AG04450 (cell line): ENCODE measurements around the gene CNOT2. TPM values are rescaled to one million over a fixed set of nuclear protein-coding genes. Genes with fewer than 3 reads are reported as not detected.
A peak's percentile ranks its signal among the peaks of the same experiment; 100 is the strongest.

Experiments used
- CTCF ChIA-PET: fragments of 300-600, 350-600 bp; formaldehyde crosslinking; extraction: SDS; loops from one replicate; lab custom pipeline; 2022; ENCODE audit warnings: antibody characterized with exemption, inconsistent platforms; lab: Charles Lee
- POLR2A ChIA-PET: fragments of 350-600 bp; formaldehyde crosslinking; extraction: SDS; loops from one replicate; lab custom pipeline; 2021; ENCODE audit warnings: antibody characterized with exemption, inconsistent platforms; lab: Yijun Ruan, JAX
- DNase-seq: peaks from one replicate; pipeline ENCODE4 v3.0.0-alpha.2; 2011; ENCODE audit warnings: low read depth, low spot score
- H3K27ac ChIP-seq: one replicate; pipeline ENCODE4 v1.5.1; 2012; ENCODE audit warnings: low read depth, low read length, control low read depth
- H3K27me3 ChIP-seq: one replicate; pipeline ENCODE4 v1.6.0; 2012; ENCODE audit warnings: low read length; ENCODE audit not compliant: control insufficient read depth, insufficient read depth
- H3K4me3 ChIP-seq: 2 replicates; pipeline ENCODE4 v1.5.1; 2011; ENCODE audit warnings: mild to moderate bottlenecking, low read depth, low read length, control low read depth
- H3K9me3 ChIP-seq: 2 replicates; pipeline ENCODE4 v1.5.1; 2012; ENCODE audit warnings: low read length; ENCODE audit not compliant: control insufficient read depth, insufficient read depth
- polyA plus RNA-seq: library from polyadenylated mRNA; depleted of rRNA; stranded (reverse); fragments of >200 nt; gene quantifications from 2 replicates; pipeline ENCODE4 v1.2.3, GENCODE V29; 2011
- TF ChIP-seq, protein P1 (sequence below): IDR thresholded peaks from 2 replicates; pipeline ENCODE4 v1.5.1; 2011; ENCODE audit warnings: low read depth, low read length, control low read depth, inconsistent platforms

The CNOT2 gene
- polyA plus RNA-seq, 1 experiment, result 74.3 TPM

DNA sequence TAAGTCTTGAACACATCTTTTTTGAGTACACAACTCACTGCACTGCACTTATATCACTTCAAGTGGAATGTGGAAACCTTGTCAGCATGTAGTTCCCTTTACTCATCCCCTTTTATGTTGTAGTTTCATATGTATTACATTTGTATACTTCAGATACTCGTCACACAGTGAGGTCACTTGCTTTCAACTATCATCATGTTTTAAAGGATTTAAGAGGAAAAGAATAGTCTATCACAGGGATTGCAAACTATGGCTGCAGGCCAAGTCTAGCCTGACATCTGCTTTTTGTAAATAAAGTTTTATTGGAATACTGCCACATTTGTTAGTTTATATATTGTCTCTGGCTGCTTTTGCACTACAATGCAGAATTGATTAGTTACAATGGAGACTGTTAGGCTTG, 24.3 kb downstream of the CNOT2 start:
- H3K27me3 ChIP-seq, result no peaks in the 10 kb centered on the region
- ChIA-PET POLR2A (no interaction called here), CTCF (no interaction called here)
- H3K27ac ChIP-seq, result no peak overlapping the region
- no peaks in the 10 kb centered on the region for H3K9me3 ChIP-seq
- H3K4me3 ChIP-seq, result no peak overlapping the region
- peak; percentile 56 for DNase-seq
- TF ChIP-seq, protein P1, sequence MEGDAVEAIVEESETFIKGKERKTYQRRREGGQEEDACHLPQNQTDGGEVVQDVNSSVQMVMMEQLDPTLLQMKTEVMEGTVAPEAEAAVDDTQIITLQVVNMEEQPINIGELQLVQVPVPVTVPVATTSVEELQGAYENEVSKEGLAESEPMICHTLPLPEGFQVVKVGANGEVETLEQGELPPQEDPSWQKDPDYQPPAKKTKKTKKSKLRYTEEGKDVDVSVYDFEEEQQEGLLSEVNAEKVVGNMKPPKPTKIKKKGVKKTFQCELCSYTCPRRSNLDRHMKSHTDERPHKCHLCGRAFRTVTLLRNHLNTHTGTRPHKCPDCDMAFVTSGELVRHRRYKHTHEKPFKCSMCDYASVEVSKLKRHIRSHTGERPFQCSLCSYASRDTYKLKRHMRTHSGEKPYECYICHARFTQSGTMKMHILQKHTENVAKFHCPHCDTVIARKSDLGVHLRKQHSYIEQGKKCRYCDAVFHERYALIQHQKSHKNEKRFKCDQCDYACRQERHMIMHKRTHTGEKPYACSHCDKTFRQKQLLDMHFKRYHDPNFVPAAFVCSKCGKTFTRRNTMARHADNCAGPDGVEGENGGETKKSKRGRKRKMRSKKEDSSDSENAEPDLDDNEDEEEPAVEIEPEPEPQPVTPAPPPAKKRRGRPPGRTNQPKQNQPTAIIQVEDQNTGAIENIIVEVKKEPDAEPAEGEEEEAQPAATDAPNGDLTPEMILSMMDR, result no peak

DNA sequence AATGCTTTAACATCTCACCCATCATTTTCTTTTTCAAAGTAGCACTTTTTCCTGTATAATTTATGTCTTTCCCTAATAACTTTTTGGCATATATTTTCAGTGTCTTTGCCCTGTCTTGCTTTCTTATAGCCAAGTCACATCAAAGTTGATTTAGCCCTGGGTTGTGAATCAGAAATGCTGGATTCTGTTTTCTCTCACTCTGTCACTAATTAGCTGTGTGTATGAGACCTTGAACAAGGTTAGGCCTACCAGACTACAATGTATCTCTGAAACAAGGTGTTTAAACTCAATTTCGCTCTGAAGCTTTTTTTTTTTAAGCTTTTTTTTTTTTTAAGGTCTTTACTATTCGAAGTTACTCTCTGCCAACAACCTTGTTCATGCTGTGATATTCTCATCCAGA, 25.7 kb downstream of the CNOT2 start:
- ChIA-PET POLR2A (no interaction called here), CTCF (interaction anchor here (1.1 kb wide), 1 partner anchor 389 kb away, joined by 4 read pairs; no protein-coding TSS in a partner anchor)
- no peaks in the 10 kb centered on the region for H3K9me3 ChIP-seq
- H3K4me3 ChIP-seq, result no peak overlapping the region
- no peak overlapping the region for H3K27ac ChIP-seq
- H3K27me3 ChIP-seq, result no peaks in the 10 kb centered on the region
- TF ChIP-seq, protein P1, result no peak
- DNase-seq, result no peak

DNA sequence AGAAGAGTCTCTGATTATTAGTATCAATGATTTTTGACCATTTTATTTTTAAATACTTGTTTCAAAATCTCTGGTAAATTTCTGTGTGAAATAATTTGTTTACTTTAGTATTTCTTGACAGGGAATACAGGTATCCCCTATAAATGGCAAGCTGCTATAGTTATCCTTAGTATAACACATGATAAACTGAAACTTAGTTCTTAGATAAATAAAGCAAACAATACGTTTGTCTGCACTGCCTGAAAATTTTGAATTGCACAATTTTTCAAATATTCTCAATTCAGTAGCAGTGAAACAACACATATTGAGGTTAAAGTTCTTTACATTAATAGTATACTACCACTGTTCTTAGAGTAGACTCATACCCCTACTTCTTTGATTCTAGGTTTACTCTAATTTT, 26.9 kb downstream of the CNOT2 start:
- TF ChIP-seq, protein P1, result no peak
- ChIA-PET POLR2A (no interaction called here), CTCF (interaction anchor here (1.4 kb wide), 1 partner anchor 370 kb away, joined by 3 read pairs; no protein-coding TSS in a partner anchor)
- no peaks in the 10 kb centered on the region for H3K9me3 ChIP-seq
- no peak overlapping the region for H3K4me3 ChIP-seq
- no peaks in the 10 kb centered on the region for H3K27me3 ChIP-seq
- no peak overlapping the region for H3K27ac ChIP-seq
- DNase-seq, result no peak

DNA sequence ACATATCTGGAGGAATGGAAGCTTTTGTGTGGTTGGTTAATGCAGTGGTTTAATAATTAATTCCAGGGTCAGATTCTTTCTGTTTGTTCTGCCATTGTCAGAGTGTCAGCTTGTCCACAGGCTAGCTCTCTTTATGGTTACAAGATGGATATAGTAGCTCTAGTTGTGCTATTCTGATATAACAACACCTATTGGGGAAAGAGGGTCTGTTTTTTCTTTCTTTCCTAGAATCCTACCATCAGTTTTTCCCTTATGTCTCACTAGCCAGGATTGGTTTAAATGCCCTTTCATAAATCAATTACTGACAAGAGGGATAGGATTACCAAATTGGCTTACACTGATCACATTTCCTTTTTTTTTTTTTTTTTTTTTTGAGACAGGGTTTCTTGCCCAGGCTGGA, 27.8 kb downstream of the CNOT2 start:
- DNase-seq, result no peak
- Histone ChIP-seq H3K27ac (no peak overlapping the region), H3K9me3 (no peaks in the 10 kb centered on the region), H3K27me3 (no peaks in the 10 kb centered on the region), H3K4me3 (no peak overlapping the region)
- POLR2A ChIA-PET, result no interaction called here
- TF ChIP-seq, protein P1, result no peak
- CTCF ChIA-PET, result interaction anchor here (0.7 to 1.4 kb wide), 2 partner anchors 23 to 370 kb away, joined by 3 read pairs; no protein-coding TSS in a partner anchor

DNA sequence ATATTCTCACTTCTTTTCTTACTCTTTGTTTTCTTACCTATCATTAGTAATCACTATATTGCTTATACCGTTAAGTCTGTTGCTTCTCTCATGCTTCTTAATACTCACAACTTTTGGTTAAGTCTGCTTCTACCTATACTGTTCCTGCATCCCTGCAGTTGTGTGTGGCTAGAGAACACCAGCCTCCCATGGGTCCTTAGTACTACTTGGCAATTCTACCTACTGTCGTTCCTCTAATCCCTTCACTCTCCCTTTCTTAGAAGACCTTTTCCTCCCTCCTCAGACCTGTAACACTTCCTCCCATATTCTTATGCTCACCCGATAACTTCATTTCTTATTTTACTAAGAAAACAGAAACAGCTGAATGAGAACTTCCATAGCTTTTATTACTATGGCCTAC, 29.3 kb downstream of the CNOT2 start:
- Histone ChIP-seq H3K27me3 (no peaks in the 10 kb centered on the region), H3K4me3 (no peak overlapping the region), H3K27ac (no peak overlapping the region), H3K9me3 (no peaks in the 10 kb centered on the region)
- TF ChIP-seq, protein P1, result no peak
- ChIA-PET POLR2A (no interaction called here), CTCF (no interaction called here)
- no peak for DNase-seq
